Hematopoietic multipotent progenitor cell treated with erythropoietin and hydrocortisone succinate and interleukin-3 and kit ligand, for 17 days (in vitro differentiated cells): Measurements from ENCODE around the gene PRKN.
"Not testable (repeated sequence)": the region's sequence is repeated elsewhere in the genome, so short reads cannot be mapped to it uniquely, and the experiment has no call there.

ENCODE experiments used
- DNase-seq: peaks from one replicate; pipeline ENCODE4 v3.0.0-alpha.2; 2015; ENCODE audit warnings: low spot score

PRKN gene

DNA sequence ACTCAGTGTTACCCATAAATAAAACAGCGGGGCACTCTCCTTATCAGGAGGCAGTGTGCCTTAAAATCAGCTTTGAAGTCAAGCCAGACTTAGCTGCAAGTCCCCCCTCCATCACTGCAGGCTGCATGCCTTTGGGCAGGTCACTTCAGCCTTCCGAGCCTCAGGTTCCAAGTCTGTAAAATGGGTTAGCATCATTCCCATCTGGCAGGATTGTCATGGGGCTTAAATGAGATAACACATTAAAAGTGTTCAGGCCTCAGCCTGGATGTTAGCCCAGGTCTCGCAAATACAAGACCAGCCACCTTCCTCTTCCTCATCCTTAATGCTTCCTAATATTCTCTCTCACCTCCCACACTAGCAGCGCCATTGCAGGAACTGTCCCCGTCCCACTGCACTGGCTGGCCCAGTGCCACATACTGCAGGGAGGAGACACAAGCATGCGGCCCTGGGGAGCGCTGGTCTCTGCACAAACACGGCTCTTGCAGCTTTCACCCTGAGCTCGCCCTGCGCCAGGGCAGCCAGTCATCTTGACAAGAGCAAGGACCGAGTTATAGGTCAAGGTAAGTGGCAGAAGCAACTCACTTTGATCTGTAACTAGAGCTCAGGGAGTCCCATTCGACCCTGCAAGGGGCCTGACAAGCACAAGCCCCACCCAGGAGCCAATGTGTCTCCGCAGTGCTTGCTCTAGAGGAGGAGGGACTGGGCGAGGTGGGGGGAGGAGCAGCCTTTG lies 889.1 kb downstream of the PRKN start:
- no peak for DNase-seq

GRCh38 chr6:161837854-161838253 lies 889.7 kb downstream of the PRKN start:
- DNase-seq, result no peak

DNA sequence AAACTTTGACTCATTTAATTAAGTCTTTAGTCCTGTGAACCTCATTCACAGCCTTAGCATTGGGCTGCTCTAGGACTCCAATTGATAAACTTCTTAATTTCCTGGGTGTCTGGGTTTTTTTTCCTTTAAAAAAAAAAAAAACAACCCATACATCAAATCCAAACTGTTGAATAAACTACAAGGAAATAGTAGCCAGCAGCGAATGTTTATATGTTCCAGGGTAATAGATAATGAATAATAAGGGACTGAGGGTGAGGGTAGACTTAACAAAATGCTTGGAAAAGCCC lies 890.2 kb downstream of the PRKN start:
- no peak for DNase-seq

DNA sequence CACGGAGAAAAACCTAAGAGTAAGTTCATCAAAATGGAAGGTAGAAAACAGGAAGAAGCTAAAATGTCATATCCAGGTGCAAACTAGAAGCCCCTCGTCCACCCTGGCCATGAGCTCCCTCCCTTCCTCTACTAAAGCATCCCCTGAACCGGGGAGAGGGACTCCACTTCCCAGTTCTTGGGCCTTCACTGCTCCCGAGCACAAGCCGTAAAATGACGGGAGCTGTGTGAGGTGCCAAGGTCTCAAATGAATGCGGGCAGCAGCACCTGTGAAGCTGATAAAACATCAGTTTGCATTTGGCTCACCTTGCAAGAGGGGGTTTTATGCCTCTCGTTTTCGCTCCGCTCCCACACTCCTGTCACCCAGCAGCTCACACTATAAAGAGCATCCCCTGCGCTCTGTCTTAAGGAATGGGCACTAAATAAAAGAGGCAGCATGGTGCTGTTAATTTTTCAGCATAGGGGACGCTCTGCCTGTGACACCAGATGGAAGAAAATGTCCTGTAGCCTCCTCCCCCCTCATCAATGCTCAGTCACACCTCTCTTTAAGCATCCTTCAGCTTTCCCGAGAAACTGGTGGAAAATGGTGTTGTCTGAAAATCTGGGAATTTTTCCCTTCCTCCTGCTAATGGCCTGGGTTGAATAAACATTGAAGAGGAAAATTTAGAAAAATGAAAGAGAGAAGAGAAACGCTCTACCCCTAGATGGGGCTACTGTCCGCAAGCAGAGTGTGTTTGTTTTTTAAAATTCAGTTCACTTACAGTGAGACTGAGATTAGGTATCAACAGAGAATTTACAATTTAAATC lies 890.7 kb downstream of the PRKN start:
- DNase-seq, result no peak

GRCh38 chr6:161835500-161836215 lies 891.9 kb downstream of the PRKN start:
- no peak for DNase-seq

- no peak for DNase-seq
These were observed 893.1 kb downstream of the PRKN start for GRCh38 chr6:161834426-161834825.

GRCh38 chr6:161833099-161833860 lies 894.3 kb downstream of the PRKN start:
- DNase-seq, result no peak

GRCh38 chr6:161832622-161833021 lies 894.9 kb downstream of the PRKN start:
- no peak for DNase-seq

DNA sequence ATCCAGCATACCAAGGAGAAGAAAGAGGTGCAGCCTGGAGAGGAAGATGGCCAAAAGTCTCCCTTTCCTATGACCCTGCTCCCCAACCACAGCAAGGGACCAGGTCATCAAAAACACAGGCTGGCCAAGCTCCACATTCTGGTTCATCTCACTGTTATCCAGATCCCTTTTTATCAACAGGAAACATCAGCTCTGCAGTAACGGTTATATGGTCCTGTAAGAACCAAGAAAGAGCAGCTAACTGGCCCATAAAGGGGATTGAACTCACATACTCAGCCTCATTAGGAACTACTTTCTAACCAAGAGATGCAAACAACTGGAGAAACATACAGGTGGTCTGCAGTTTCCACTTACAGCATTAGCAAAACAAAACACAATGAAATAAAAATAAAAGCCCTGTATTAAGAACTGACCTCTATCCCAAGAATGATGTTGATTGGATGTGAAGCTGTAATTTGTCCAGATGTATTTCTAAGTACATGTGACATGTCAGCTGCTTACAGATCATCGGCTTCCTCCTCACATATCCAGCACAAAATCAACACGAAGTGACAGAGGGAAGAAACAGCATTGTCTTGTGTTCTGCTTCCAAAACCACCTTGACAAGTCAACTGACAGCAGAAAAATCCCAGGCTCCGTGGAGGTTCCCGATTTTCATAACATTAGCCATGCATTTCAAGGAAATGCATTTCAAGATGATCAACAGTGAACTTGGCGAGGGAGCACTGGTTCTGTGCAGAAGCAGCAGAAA lies 896.5 kb downstream of the PRKN start:
- no peak for DNase-seq

DNA sequence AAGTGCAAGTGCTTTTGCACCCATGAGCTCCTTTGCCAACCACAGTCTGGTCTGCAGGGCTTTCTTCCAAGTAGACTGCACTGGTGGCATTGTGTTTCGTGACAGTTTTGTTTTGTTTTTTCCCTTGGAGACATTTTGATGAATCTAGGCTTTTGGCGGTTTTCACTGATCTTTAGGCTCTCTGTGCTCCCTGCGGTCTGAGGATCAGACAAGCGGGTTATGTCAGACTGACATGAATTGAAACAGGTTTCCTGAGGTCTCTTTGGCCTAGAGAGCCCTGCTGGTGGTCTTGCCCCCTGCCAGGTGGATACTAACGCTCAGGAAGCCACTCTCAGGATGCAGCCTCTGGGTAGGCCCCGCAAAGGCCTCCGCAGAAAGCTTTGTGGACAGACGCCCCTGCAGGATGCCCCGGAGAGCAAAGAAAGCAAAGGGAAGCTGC lies 898.3 kb downstream of the PRKN start:
- DNase-seq, result no peak

- no peak for DNase-seq
These were observed 899.2 kb downstream of the PRKN start for GRCh38 chr6:161828355-161828754.

- DNase-seq, result no peak
These were observed 901.1 kb downstream of the PRKN start for GRCh38 chr6:161826512-161826911.

GRCh38 chr6:161822204-161822603 lies 905.4 kb downstream of the PRKN start:
- not testable (repeated sequence) for DNase-seq

DNA sequence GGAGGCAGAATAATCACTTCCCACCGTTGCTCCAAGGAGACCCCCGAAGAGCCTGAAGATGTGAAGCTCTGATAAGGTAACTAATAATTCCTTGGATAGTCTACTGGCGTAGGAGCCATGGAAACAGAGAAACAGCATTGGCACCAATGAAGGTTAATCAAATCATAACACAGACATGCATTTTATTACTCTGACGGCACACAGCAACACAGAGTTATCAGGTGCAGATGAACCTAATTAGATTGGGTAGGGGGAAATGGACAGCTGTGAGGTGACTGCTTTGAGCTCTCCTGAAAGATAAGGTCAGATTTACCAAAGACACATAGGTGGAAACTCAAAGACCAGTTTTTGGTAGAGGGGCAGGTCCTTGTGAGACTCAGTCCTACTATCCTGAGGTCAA lies 909.7 kb downstream of the PRKN start:
- no peak for DNase-seq

DNA sequence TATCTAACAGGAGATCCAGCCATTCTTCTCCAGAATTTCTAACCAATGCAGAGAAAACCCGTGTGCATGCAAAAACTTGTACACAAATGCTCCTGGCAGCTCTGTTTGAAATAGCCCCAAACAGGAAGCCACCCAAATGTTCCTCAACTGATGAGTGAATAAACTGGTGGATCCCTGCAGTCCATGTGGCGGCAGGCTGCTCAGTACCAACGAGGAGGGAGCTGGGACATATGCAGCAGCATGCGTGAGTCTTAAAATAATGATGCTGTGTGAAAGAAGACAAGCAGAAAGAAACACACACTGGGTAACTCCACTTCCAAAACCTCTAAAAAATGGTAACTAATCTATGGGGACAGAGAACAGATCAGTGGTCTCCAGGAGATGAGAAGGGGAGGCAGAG lies 911.6 kb downstream of the PRKN start:
- DNase-seq, result no peak

GRCh38 chr6:161813156-161813555 lies 914.4 kb downstream of the PRKN start:
- DNase-seq, result no peak

GRCh38 chr6:161809971-161810370 lies 917.6 kb downstream of the PRKN start:
- no peak for DNase-seq

GRCh38 chr6:161804838-161805237 lies 922.7 kb downstream of the PRKN start:
- no peak for DNase-seq

GRCh38 chr6:161803131-161803530 lies 924.4 kb downstream of the PRKN start:
- DNase-seq, result no peak

DNA sequence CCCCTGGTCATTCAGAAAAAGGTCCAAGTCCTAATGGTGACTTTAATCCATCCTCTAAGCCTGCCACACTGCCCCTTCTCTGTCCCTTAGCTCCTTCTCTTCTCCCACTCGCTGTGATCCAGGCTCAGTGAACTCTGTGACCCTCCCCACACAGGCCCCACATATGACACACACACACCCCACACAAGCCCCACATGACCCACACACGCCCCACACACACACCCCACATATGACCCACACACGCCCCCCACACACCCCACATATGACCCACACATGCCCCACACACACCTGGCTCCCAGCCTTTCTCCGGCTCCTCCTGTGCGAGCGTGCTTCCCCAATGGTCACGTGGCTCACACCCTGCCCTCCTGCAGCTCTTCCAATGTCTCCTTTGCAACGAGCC lies 925.3 kb downstream of the PRKN start:
- DNase-seq, result no peak

GRCh38 chr6:161798844-161799394 lies 928.6 kb downstream of the PRKN start:
- no peak for DNase-seq
